NCI-H774 (cell line): ENCODE results near the gene ZNF665.
"Not testable (repeated sequence)": the region's sequence is repeated elsewhere in the genome, so short reads cannot be mapped to it uniquely, and the experiment has no call there.

ENCODE experiments used
- DNase-seq: peaks from one replicate; lab custom pipeline; 2025; lab: John Stamatoyannopoulos, UW

The ZNF665 gene

DNA sequence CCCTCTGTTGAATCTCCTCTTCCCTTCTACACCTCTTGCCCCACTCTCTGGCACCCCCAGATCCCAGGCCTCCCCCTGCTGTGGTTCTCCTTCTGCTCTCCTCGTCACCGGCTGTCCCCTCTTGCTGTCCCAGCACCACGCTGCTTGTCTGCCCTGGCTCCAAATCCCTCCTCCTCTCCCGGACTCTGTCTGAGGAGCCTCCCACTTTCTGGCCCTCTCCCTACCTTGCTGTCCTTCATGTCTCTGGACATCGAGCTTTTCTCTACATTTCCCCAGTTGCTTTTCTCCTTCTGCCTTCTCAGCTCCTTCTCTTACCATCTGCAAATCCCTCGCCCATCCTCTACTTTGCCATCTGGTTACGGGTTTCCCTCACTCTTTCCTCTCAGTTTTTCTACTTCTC, 35.5 kb downstream of the ZNF665 start:
- DNase-seq = no peak

DNA sequence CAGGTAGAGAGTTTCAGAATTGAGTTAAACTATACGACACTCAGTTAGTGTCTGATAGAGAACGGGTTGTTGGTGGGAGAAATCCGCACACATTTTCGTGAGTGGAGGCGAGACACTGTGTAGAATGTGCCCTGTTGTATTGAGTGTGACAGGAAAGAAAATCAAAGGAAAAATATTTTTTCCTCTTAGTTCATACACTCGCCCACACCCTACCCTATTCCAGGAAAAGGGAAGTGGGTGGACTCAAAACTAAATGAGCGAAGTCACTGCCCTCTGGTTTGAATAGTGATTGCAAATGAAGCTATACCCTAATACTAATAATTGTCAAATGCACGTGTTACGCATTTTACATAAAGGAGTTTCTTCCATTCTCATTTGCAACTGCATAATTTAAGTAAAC, 36.3 kb downstream of the ZNF665 start:
- DNase-seq = no peak

DNA sequence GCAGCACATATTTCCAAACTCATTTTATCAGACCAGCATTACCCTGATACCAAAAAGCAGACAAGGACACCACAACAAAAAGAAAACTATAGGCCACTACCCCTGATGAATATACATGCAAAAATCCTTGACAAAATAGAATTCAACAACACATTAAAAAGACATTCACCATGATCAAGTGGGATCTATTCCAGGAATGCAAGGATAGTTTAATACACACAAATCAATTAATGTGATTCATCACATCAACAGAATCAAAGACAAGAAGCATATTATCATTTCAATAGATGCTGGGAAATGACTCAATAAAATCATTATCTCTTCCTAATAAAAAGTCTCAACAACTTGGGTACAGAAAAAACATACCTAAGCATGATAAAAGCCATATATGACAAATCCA, 45.5 kb downstream of the ZNF665 start:
- no peak for DNase-seq

DNA sequence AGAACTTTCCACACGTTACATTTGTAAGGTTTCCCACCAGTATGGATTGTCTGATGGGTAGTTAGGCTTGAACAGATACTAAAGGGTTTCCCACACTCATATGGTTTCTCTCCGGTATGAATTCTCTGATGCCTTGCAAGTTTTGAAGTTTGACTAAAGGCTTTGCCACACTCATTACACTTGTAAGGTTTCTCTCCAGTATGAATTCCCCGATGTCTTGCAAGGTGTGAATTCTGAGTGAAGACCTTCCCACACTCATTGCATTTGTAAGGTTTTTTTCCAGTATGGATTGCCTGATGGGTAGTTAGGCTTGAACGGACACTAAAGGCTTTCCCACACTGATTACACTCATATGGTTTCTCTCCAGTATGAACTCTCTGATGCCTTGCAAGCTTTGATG, 52.8 kb downstream of the ZNF665 start:
- DNase-seq = no peak

DNA sequence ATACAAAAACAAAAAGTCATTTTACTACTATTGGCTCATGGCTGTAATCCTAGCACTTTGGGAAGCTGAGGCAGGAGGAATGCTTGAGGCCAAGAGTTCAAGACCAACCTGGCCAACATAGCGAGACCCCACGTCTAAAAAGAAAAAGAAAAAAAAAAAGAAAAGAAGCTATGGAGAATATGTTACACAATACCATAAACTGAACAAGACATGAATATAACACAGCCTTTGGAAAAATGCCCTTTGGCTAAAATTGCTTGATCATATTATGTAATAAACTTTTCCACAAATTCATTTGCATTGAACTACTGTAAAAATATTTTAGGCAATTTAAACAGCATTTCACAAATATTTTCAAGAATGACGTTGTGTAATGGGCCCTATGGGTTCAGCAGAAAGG, 56.7 kb downstream of the ZNF665 start:
- DNase-seq = no peak

DNA sequence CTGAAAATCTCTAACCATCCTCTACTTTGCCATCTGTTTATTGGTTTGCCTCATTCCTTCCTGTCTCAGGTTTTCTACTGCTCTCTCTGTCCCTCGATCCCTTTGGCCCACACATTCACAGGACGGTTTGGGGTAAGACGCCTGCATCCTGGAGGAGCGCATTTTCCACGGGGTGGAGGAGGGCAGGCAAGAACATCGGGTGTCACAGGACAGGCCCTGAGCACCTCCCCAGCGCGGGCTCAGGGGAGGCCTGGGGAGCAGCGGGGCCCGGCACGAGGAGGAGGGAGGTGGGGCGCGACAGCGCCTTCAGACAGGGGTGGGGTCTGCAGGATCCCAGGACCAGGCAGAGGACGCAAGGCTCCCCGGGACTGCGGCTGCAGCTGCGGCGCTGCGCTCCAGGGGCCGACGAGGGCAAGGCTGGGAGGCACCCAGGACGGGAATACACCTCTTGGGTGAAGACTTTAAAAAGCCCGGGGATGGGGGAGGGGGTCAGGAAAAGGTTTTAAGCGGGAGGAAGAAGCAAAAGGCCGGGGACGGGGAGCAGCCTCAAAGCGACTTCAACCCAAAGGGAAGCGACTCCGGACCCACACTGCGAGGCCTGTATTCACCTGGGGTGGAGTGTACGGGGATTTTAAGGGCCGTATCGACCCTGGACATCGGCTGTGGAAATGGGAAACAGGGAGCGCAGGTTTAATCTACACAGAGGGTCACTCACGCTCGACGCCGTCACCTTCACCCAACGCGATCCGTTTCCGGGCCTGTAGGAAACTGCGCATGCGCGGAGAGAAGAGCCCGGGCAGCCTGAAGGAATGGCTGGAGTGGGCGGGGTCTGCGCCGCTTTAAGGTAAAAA, 60.8 kb downstream of the ZNF665 start, which contains the start of gene ZNF415:
Gene ZNF415 (minus strand): TSS at position 770 of the 851 bp plus-strand sequence. CDS start 10,234 bp downstream, outside the sequence.
- DNase-seq = no peak

DNA sequence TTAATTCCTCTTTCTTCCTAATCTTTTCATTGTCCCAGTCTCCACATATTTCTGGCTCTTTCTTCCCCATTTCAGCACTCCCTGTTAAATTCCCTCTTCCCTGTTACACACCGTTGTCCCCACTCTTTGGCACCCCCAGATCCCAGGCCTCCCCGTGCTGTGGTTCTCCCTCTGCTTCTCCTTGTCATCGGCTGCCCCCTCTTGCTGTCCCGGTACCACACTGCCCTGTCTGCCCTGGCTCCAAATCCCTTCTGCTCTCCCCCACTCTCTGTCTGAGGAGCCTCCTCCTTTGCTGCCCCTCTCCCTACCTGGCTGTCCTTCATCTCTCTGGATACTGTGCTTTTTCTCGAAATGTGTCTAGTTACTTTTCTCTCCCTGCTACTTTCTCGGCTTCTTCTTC, 61.4 kb downstream of the ZNF665 start:
- DNase-seq = no peak

DNA sequence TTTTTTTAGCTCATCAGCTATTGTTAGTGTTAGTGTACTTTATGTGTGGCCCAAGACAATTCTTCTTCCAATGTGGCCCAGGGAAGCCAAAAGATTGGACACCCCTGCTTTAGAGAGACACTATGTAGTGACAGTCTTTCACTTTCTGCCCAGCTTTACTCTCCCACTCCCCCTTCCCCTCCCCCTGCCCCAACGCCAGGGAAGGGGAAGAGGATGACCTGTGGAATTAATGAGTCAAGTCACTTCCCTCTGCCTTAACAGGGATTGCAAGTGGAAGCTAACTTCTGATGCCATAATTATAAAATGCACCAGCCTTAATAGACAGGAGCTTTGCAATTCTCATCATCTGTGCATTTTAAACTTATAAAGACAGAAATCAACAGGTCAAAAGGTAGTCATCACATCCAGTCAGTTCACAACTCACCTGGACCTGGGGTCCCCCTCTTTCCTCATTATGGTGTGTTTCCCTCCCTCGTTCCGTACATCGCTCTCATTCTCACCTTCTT, 62.0 kb downstream of the ZNF665 start:
- no peak for DNase-seq

DNA sequence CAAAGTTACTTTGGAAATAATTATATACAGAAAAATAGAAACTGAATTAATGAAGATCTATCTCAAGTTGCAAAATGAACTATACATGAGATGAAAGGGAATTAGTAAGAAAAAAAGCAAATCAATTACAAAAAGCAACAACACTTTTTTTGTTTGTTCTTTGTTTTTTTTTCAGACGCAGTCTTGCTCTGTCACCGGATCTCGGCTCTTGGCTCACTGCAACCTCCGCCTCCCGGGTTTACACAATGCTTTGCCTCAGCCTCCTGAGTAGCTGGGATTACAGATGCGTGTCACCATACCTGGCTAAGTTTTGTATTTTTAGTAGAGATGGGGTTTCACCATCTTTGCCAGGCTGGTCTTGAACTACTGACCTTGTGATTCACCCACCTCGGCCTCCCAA, 62.7 kb downstream of the ZNF665 start:
- no peak for DNase-seq

DNA sequence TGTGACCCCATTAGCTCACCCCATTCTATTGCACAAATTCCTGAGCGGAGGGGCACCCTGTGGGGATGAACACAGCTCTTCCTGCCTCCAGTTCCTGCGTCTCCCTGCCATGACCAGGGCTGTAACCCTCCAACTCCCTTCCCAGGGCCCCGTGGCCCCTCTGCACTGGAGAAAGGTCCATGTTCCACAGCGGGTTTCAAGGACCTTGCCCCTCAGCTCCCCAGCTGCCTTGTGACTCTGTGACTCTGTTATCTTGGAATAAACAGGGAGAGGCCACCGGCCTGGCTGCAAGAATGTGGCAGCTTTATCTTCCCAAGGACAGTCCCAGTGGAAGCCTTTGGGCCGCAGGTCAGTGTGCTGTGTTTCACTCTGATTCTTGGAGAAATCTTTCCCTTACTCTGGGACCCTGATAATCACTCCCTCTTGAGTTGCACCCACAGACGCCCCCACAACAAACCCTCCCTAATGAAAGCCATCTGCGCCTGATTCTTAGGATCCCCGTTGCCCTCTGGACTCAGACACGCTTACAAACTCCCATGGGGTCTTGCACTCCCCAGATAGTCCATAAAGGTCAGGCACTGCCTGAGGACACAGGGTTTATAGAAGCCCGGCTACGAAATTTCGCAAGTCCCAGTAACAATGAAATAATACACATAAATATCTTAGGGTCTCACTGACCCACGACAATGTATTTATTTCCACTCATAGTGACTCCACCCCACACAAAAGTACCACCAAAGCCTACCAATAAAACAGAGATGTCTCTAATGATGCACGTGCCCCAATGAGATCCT, 66.2 kb downstream of the ZNF665 start:
- DNase-seq = not testable (repeated sequence)

DNA sequence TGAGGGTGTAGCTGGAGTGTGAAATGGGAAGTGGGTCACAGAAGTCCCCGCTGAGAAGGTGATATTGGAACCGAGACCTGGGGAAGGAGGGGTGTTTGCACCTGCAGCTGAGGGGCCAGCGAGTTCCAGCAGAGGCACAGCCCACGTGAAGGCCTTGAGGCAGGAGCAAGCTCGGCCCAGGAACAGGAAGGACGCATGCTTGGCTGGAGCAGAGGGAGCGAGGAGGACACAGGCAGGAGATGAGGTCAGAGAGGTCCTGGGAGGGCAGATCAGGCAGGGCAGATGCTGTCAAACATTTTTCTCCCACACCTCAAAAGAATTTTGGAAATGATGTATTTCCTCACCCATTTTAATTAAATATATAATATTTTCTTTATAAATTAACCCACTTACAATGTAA, 69.8 kb downstream of the ZNF665 start:
- DNase-seq = no peak
